Measurements from ENCODE around the gene NETO2. TPM values are rescaled to one million over a fixed set of nuclear protein-coding genes. Genes with fewer than 3 reads are reported as not detected.
"Not testable (repeated sequence)": the region's sequence is repeated elsewhere in the genome, so short reads cannot be mapped to it uniquely, and the experiment has no call there.

The NETO2 gene
- total RNA-seq, 2 donors from 2014 or later = 3.0 to 3.1 TPM

DNA sequence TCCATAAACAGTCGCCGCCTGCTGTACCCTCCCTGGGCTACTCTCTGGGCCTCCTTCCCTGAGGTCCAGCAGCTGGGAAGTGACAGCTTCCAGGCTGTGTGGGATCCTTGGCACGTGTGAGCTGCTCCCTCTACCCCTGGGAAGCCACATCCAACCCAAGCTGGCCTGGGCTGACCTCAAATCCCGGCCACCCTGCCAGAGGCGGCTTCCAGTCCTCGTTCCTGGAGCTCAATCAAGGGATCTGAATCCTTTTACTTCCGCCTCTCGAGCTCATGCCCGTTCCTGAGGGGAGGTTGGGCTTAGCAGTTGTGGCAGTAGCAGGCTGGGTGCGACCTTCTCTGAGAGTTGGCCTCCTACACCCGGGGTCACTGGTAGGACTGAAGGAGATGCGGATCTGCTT, 82.5 kb downstream of the NETO2 start:
- DNase-seq (no peak), ATAC-seq (no peak)
- H3K4me1 ChIP-seq = no peaks in the 10 kb centered on the region
- intact Hi-C loops (cut with DNase I) = no loop called here
- H3K27me3 ChIP-seq = no peaks in the 10 kb centered on the region
- H3K9me3 ChIP-seq = no peaks in the 10 kb centered on the region
- no peak overlapping the region for H3K4me3 ChIP-seq
- WGBS, 2 donors = 83 to 84% methylated on average over 10 to 12 of the region's 12 CpGs
- no peak for TF ChIP-seq POLR2A (IDR thresholded peaks at IDR 0.05)
- TF ChIP-seq, protein P1, sequence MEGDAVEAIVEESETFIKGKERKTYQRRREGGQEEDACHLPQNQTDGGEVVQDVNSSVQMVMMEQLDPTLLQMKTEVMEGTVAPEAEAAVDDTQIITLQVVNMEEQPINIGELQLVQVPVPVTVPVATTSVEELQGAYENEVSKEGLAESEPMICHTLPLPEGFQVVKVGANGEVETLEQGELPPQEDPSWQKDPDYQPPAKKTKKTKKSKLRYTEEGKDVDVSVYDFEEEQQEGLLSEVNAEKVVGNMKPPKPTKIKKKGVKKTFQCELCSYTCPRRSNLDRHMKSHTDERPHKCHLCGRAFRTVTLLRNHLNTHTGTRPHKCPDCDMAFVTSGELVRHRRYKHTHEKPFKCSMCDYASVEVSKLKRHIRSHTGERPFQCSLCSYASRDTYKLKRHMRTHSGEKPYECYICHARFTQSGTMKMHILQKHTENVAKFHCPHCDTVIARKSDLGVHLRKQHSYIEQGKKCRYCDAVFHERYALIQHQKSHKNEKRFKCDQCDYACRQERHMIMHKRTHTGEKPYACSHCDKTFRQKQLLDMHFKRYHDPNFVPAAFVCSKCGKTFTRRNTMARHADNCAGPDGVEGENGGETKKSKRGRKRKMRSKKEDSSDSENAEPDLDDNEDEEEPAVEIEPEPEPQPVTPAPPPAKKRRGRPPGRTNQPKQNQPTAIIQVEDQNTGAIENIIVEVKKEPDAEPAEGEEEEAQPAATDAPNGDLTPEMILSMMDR (IDR thresholded peaks at IDR 0.05) = no peak
- no peaks in the 10 kb centered on the region for H3K36me3 ChIP-seq (replicated peaks in 1 of 2; ENCODE audit: insufficient read depth in 1 of 2, low read depth in 2 of 2)
- no peak overlapping the region for H3K27ac ChIP-seq

DNA sequence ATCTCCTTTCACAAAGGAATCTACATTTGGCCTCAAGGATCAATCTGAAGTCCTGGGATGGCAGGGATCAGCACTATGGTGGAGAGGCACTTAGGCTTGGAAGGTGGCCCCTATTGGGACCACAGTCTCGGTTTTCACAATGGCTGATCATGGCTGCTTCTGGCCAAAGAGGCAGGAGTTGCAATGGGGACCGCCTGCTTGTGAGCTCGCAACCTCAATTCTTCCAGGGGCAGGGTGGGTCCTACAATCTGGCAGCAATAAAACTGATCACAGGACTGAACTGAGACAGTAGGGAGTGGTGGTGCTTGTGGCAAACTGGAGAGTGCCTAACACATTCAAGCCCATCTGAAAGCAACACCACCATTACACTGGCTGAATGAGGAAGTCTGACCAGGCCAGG, 83.1 kb downstream of the NETO2 start:
- no peak for DNase-seq
- H3K27me3 ChIP-seq = no peaks in the 10 kb centered on the region
- no peaks in the 10 kb centered on the region for H3K36me3 ChIP-seq (replicated peaks in 1 of 2; ENCODE audit: insufficient read depth in 1 of 2, low read depth in 2 of 2)
- intact Hi-C loops (cut with DNase I) = no loop called here
- no peaks in the 10 kb centered on the region for H3K4me1 ChIP-seq
- no peak overlapping the region for H3K4me3 ChIP-seq
- no peaks in the 10 kb centered on the region for H3K9me3 ChIP-seq
- no peak for ATAC-seq
- TF ChIP-seq POLR2A (IDR thresholded peaks at IDR 0.05) = no peak
- TF ChIP-seq, protein P1 (IDR thresholded peaks at IDR 0.05) = no peak
- WGBS, 2 donors = 42 to 90% methylated on average over 1 to 3 of the region's 3 CpGs
- H3K27ac ChIP-seq = no peak overlapping the region

DNA sequence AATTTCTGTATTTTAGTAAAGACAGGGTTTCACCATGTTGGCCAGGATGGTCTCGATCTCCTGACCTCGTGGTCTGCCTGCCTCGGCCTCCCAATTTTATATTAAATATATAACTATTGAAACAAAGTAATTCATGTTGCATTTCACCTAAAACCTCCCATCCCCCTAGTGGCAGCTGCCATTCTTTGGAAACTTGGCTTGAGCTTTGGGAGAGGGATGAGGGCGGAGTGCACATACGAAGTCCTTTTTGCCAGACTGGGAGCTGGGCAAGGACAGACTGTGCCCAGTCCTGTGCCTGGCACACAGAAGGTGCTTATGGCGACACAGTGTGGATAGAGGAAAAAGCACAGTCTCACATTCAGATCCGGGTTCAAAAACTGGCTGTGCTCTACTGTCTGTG, 83.8 kb downstream of the NETO2 start:
- H3K4me1 ChIP-seq = no peaks in the 10 kb centered on the region
- no peaks in the 10 kb centered on the region for H3K27me3 ChIP-seq
- WGBS, 2 donors = 74 to 75% methylated on average over 7 of the region's 7 CpGs
- no peak for DNase-seq
- ATAC-seq = no peak
- no peak overlapping the region for H3K4me3 ChIP-seq
- no peak for TF ChIP-seq POLR2A (IDR thresholded peaks at IDR 0.05)
- TF ChIP-seq, protein P1 (IDR thresholded peaks at IDR 0.05) = no peak
- no peak overlapping the region for H3K27ac ChIP-seq
- no peaks in the 10 kb centered on the region for H3K36me3 ChIP-seq (replicated peaks in 1 of 2; ENCODE audit: insufficient read depth in 1 of 2, low read depth in 2 of 2)
- intact Hi-C loops (cut with DNase I) = no loop called here
- H3K9me3 ChIP-seq = no peaks in the 10 kb centered on the region

DNA sequence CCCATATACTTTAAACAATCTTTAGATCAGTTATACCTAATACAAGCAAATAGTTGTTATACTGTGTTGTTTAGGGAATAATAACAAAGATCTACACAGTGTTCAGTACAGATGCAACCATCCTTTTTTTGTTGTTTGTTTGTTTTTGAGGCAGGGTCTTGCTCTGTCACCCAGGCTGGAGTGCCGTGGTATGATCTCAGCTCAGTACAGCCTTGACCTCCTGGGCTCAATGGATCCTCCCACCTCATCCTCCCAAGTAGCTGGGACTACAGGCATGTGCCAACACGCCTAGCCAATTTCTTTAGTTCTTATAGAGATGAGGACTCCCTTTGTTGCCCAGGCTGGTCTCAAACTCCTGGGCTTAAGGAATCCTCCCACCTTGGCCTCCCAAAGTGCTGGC, 84.6 kb downstream of the NETO2 start:
- WGBS, 2 donors = 57 to 66% methylated on average over 2 of the region's 2 CpGs

DNA sequence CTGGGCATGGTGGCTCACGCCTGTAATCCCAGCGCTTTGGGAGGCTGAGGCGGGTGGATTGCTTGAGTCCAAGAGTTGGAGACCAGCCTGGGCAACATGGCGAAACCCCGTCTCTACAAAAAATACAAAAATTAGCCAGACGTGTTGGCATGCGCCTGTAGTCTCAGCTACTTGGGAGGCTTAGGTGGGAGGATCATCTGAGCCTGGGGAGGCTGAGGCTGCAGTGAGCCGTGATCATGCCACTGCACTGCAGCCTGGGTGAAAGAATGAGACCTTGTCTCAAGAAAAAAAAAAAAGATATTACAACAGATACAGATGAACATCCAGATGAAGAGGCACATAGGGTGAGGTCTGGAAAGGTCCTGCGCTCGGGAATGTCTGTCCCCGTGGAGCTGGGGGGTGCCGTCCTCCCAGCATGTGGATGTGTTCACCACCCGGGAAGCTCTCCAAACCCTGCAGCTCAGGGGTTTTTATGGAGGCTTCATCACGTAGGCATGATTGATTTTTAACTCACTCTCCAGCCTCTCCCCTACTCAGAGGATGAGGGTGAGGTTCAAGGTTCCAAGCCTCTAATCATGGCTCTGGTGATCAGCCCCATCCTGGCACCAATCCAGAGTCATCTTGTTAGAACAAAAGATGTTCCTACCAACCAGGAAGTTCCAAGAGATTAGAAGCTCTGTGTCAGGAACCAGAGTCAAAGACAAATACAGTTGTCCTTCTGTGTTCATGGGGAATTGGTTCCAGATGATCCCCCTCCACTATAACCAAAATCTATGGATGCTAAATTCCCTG, 85.3 kb downstream of the NETO2 start:
- Histone ChIP-seq H3K4me3 (no peak overlapping the region), H3K27ac (no peak overlapping the region), H3K9me3 (no peaks in the 10 kb centered on the region), H3K27me3 (no peaks in the 10 kb centered on the region), H3K36me3 (replicated peaks in 1 of 2; ENCODE audit: insufficient read depth in 1 of 2, low read depth in 2 of 2) (no peaks in the 10 kb centered on the region), H3K4me1 (no peaks in the 10 kb centered on the region)
- TF ChIP-seq, protein P1 (IDR thresholded peaks at IDR 0.05) = no peak
- TF ChIP-seq POLR2A (IDR thresholded peaks at IDR 0.05) = no peak
- ATAC-seq (no peak), DNase-seq (no peak)
- intact Hi-C loops (cut with DNase I) = no loop called here
- 70 to 71% methylated on average over 14 of the region's 14 CpGs for WGBS, 2 donors

More for the DNA sequence above, 84.6 kb downstream of the NETO2 start:
- H3K4me3 ChIP-seq; H3K27me3 ChIP-seq; DNase-seq; H3K9me3 ChIP-seq; H3K4me1 ChIP-seq; H3K27ac ChIP-seq; intact Hi-C loops (cut with DNase I); ATAC-seq; H3K36me3 ChIP-seq (replicated peaks in 1 of 2; ENCODE audit: insufficient read depth in 1 of 2, low read depth in 2 of 2): not testable (repeated sequence)
